Stimulated activated CD8-positive, alpha-beta memory T cell treated with anti-CD3 and anti-CD28 coated beads, Interleukin-12 subunit alpha, Interleukin-12 subunit beta, amount 100 ng/mL, for 1 hour (primary cell): ENCODE data around the gene ACSL1.
"Not testable (repeated sequence)": the region's sequence is repeated elsewhere in the genome, so short reads cannot be mapped to it uniquely, and the experiment has no call there.

ENCODE experiments used
- DNase-seq: peaks from one replicate; pipeline ENCODE4 v3.0.0-alpha.2; 2020; ENCODE audit warnings: low read depth

Gene ACSL1

DNA sequence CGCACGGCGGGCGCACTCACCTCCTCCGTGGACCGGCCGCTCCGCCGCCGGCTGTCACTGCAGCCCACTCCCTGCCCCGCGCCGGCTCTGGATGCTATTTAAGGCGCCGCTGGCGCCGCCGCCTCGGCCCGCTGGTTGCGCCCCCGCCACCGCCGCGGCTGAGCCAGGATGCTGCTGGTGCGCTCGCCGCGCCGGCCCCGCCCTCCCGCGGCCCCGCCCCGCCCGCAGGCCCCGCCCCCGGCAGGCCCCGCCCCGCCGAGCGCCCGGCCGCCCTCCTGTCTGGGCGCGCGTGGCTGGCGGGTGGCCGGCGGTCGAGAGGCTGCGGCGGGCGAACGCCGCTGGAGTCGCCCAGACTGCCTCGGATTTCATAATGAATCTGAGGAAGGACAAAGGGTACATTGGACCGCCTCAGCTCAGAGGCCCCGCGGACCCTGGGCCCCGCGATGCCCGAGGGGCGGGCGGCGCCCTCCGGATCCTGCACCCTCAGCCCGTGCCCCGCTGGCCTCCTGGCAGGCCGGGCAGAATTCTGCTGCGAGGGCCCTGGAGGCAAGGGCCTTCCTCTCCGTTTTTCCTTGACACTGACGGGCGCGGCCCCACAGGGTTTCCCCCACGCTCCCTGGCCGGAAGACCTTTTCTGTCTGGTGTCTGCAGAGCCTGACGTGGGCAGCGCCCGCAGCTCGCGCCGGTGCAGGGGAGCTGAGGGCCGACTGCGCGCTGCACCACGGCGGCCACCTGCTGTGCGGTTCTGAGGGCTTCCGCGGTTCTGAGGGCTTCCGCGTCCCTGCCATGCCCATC lies at the start of gene ACSL1:
Gene ACSL1, minus strand, starts transcription at position 73 of the 795 bp plus-strand sequence. CDS start 22,454 bp downstream, outside the sequence.
- peak; percentile 62 for DNase-seq

- no peak for DNase-seq
These were observed 47.3 kb upstream of the ACSL1 start for GRCh38 chr4:184873054-184873453.

GRCh38 chr4:184870718-184871117 lies 45.0 kb upstream of the ACSL1 start:
- DNase-seq: no peak

GRCh38 chr4:184868623-184869022 lies 42.9 kb upstream of the ACSL1 start:
- DNase-seq: no peak

GRCh38 chr4:184863916-184864315 lies 38.1 kb upstream of the ACSL1 start:
- DNase-seq: no peak

DNA sequence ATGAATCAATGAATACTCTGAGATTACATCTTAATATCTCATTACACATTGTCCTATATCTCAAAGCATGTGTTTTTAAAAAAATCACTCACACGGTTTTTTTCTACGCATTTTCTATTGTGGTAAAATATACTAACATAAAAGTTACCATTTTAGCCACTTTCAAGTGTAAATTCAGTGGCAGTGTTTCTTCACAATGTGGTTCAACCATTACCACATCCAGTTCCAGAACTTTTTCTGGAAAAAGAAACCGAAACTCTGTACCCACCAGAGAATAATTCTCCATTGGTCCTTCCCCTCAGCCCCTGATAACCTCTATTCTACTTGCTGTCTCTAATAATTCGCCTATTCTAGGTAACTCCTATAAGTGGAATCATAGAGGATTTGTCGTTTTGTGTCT lies 35.3 kb upstream of the ACSL1 start:
- DNase-seq: no peak

DNA sequence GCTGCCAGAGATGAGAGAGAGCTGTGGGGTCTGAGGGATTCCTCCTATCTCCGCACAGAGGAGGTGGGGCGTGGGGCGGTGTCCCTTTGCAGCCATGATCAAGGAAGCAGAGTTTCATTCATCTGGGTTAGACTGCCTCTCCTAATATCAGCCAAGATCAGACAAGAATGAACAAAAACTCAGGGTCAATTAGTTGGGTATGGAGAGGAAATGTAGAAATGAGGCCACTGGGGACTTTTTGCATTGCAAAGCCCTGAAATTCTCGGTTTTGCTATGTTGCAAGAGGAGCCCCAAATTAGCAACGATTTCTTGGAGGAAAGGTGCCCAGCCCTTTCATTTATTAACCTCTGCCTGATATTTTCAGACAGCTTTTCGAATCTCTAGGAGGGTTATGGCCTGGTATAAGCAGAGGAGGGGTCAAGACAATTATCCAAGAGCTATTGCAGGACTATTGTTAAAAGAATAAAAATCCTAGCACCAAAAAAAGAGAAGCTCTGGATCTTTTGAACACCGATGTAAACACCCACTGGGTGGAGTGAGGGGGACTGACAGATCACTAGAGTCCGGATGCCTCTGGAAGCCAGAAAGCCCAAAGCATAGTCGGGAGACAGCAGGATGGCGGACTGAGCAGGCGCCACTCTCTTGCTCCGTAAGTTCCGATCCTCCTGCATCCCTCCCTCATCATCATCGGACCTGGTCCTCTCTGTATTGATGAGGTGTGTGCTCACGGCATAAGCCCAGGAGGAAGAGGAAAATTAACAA lies 34.4 kb upstream of the ACSL1 start:
- DNase-seq: no peak

- DNase-seq: no peak
These were observed 31.8 kb upstream of the ACSL1 start for GRCh38 chr4:184857441-184858121.

- DNase-seq: no peak
These were observed 30.5 kb upstream of the ACSL1 start for GRCh38 chr4:184856277-184856609.

GRCh38 chr4:184854673-184855072 lies 28.9 kb upstream of the ACSL1 start:
- DNase-seq: no peak

DNA sequence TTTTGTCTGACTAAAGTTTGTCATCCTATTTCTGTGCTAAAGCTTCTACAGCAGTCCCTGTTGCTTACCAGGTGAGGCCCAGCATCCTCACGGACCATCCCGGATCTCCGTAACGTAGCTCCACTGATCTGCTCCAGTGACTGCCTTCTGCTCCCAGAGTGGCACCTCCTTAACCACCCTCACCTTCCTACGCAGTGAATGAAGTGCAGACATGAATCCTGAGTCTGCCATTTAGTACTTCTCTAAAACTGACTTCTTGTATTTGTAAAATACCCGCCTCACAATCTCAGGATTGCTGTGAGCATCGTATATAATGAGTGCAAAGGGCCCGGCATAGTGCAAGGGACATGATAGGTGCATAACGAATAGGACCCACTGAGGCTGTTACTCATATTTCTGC lies 27.7 kb upstream of the ACSL1 start:
- DNase-seq: no peak

DNA sequence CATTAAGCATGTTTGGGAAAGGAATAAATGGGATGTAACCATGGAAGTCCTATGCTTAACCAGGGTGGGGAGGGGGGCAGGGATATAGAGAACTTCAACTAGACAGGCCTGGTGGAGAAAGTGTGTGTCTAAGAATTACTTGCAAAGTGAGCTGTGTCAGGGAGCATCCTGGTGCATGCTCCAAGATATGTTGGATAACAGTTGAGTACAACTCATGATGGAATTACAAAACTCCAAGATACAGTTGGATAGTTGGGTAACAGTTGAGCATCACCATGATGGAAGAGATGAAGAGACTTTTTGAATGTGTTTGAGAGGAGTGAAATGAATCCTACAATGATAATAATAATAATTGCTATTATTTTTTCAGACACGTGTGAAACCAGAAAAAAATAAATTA lies 26.1 kb upstream of the ACSL1 start:
- no peak for DNase-seq

GRCh38 chr4:184851200-184851541 lies 25.4 kb upstream of the ACSL1 start:
- DNase-seq: no peak

- DNase-seq: no peak
These were observed 24.8 kb upstream of the ACSL1 start for GRCh38 chr4:184850431-184851199.

- no peak for DNase-seq
These were observed 24.2 kb upstream of the ACSL1 start for GRCh38 chr4:184850018-184850417.

- no peak for DNase-seq
These were observed 23.4 kb upstream of the ACSL1 start for GRCh38 chr4:184849185-184849584.

- DNase-seq: no peak
These were observed 22.7 kb upstream of the ACSL1 start for GRCh38 chr4:184848510-184848909.

GRCh38 chr4:184846531-184846930 lies 20.8 kb upstream of the ACSL1 start:
- DNase-seq: no peak

DNA sequence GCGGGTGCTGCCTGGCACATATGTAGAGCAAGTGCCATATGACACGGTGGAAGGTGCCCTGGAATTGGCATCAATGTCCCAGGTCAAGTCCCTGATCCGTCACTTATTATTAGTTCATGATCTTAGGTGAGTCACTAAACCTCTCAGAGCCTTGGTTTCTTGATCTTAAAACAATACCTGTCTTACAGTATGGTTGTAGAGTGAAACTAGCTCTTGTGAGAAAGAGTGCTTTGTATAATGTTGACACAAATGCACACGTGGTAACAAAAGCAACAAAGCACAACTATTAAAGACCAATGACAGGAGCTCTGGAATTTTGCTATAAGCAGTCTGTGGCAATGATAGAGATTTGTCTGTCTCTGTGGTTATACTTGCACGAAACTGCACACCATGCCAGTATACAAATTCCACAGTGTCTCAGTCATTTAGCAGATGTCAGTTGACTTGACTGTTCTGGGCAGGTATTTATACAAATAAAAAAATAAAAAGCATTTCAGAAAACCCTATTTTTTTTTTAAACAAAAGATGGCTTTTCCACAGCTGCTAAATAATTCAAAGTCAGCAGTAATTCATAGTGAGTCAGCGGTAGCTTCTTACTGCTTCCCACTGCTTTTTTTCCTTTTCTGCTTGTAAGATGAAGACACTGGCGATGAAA lies 19.7 kb upstream of the ACSL1 start:
- no peak for DNase-seq

- no peak for DNase-seq
These were observed 19.0 kb upstream of the ACSL1 start for GRCh38 chr4:184844742-184845141.

- no peak for DNase-seq
These were observed 18.3 kb upstream of the ACSL1 start for GRCh38 chr4:184843984-184844554.

DNA sequence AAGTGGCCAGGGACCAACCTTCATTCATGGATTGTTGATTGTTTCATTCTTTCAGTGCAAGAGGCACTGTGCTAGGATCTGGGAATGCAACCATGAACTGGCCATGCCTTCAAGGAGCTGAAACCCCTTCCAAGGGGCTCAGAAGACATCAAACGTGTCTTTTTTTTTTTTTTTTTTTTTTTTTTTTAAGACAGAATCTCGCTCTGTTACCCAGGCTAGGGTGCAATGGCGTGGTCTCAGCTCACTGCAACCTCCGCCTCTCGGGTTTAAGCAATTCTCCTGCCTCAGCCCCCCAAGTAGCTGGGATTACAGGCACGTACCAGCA lies 13.3 kb upstream of the ACSL1 start:
- not testable (repeated sequence) for DNase-seq
